ENCODE data around the gene TUBB8B.
"Not testable (repeated sequence)": the region's sequence is repeated elsewhere in the genome, so short reads cannot be mapped to it uniquely, and the experiment has no call there.

Gene TUBB8B

DNA sequence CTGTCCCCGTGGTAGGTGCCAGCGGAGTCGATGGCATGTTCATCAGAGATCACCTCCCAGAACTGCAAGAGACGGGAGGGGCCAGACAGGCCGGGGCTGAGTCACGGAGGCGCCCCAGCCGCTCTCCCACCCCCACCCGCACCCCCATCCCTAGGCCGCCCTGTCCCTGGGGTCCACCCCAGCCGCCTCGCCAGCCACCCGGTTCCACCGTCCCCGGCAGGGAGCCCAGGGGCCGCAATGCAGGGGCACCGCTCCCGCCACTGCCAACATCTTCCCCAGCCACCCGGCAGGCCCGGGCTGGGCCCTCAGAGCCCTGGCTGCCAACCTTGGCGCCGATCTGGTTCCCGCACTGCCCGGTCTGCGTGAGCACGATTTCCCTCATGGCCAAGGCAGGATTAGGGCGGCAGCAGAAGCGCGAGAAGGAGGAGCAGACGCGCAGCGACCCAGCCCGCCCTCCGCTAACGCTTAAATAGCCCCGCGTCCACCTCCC, at the start of gene TUBB8B:
TUBB8B (minus strand) TSS at position 440 of the 490 bp plus-strand sequence; CDS start at position 382, 58 bp downstream.
- DNase-seq, H3K4me3 Mint-ChIP-seq, H3K27ac Mint-ChIP-seq, H3K9me3 Mint-ChIP-seq, ATAC-seq, H3K27me3 Mint-ChIP-seq, H3K4me1 Mint-ChIP-seq: not testable (repeated sequence)

DNA sequence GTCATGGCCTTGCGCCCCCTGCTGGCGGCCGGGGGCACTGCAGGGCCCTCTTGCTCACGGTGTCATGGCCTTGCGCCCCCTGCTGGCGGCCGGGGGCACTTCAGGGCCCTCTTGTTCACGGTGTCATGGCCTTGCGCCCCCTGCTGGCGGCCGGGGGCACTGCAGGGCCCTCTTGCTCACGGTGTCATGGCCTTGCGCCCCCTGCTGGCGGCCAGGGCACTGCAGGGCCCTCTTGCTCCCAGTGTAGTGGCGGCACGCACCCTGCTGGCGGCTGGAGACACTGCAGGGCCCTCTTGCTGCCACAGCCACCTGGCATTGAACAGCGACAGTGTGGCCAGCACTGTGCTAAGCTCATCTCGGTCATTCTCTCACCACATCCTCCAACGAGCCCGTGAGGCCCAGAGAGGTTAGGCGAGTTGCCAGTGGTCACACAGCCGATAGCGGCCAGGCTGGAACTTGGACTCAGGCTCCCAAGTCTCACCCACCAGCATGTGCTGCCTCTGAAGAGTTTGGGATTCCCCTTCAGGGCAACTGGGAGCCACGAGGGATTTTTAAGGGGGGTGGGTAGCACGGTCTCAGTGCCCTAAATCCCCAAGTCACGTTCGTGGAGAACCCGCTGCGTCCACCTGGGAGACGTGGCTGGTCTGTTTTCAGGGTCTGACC, 48.0 kb upstream of the TUBB8B start:
- not testable (repeated sequence) for H3K4me1 Mint-ChIP-seq
- DNase-seq, result peak; percentile 66 to 86

DNA sequence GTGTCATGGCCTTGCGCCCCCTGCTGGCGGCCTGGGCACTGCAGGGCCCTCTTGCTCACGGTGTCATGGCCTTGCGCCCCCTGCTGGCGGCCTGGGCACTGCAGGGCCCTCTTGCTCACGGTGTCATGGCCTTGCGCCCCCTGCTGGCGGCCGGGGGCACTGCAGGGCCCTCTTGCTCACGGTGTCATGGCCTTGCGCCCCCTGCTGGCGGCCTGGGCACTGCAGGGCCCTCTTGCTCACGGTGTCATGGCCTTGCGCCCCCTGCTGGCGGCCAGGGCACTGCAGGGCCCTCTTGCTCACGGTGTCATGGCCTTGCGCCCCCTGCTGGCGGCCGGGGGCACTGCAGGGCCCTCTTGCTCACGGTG, 47.3 kb upstream of the TUBB8B start:
- peak; percentile 78 to 89 for DNase-seq
- not testable (repeated sequence) for H3K27ac Mint-ChIP-seq, H3K4me3 Mint-ChIP-seq, ATAC-seq, H3K4me1 Mint-ChIP-seq, H3K9me3 Mint-ChIP-seq
- H3K27me3 Mint-ChIP-seq, result peaks cover 13% of the 10 kb centered on the region

More for the DNA sequence above, 48.0 kb upstream of the TUBB8B start:
- H3K4me3 Mint-ChIP-seq, H3K27ac Mint-ChIP-seq, H3K9me3 Mint-ChIP-seq: not testable (repeated sequence)
- ATAC-seq, result peak; percentile 84
- peaks cover 15% of the 10 kb centered on the region for H3K27me3 Mint-ChIP-seq

DNA sequence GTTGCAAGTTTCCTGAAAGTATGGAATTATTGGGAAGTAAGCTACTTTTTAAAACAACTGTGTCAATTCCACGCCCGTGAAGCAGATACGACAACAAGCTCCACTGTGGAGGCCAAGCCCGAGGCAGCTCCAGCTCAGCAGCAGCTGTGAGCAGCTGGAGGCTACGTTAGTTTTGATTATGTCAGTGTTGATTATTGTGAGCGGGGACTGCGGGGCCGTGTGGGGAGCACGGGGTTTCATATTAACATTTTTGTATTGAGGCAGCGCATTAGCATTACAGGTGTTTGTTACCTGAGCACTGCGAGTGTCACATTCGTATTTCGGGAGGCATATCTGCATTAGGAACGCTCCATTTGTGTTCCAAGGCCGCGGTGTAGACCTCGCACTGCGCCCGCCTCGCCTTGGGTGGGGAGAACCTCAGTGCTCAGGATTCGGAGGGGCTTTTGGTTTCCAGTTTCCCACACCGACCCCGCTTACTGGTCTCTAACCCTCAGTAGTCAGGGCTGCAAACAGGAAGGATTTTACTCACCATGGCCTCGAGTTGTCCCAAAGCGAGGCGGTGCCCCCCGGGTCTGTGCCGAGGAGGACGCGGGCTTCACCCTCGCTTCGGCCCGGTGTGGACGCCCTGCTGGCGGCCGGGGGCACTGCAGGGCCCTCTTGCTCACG, 46.8 kb upstream of the TUBB8B start:
- not testable (repeated sequence) for H3K4me1 Mint-ChIP-seq, H3K9me3 Mint-ChIP-seq, DNase-seq, H3K27ac Mint-ChIP-seq, H3K4me3 Mint-ChIP-seq
- peaks cover 13% of the 10 kb centered on the region for H3K27me3 Mint-ChIP-seq
- peak; percentile 64 for ATAC-seq

DNA sequence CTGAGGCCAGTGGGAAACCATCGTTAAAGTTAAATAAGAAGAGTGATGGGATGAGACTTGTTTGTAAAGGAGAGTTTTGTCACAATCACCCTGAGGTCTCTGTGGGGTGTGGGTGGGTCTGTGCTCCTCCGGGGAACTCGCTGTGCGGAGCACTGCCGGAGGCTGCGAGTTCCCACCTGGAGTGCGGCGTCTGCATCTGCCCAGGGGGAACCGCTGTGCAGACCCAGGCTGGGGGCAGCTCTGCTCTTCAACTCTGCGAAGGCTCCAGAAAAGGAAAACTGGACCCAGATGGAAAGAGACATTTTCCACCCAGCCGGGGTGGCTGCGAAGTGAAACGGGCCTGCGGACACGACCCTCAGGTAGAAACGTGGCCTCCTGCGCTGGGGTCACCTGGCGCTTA, 46.2 kb upstream of the TUBB8B start:
- not testable (repeated sequence) for H3K4me1 Mint-ChIP-seq, ATAC-seq, H3K9me3 Mint-ChIP-seq, H3K27me3 Mint-ChIP-seq, H3K27ac Mint-ChIP-seq, DNase-seq, H3K4me3 Mint-ChIP-seq

DNA sequence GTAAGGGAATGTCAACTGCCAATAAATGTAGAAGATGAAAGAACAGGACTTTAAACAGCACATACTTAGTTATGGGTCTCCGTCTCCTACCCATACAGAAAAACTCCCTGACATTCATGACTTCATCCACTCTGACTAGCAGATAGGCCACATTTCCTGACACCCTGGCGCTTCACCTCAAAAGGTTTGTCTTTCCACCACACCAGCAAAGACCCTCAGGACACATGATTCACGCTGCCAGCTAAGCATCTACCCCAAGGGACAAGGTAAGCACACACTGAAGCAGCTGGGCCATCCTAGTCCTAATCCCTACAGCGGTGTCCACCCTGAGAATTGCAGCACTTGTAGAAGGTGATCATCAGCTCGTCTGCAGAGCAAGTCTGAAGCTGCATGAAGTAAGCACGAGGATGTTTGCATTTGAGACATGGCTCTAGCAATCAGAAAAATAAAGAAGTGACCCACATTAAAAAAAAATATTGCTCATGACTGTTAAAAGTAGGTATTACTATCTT, 44.5 kb upstream of the TUBB8B start:
- not testable (repeated sequence) for H3K4me1 Mint-ChIP-seq, H3K27ac Mint-ChIP-seq, ATAC-seq, H3K27me3 Mint-ChIP-seq, DNase-seq, H3K4me3 Mint-ChIP-seq, H3K9me3 Mint-ChIP-seq

DNA sequence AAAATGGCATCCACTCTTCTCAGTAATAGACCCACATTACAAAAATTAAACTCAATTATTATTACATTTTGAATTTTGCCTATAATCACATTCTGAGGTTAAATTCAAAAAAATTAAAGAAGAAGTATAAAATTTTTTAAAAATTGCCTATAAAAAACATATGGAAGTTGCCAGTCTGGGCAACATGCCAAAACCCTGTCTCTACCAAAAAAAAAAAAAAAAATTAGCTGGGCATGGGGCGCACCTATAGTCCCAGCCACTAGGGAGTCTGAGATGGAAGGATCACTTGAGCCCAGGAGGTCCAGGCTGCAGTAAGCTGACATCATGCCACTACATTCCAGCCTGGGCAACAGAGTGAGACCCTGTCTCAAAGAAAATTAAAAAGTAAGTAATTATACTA, 42.1 kb upstream of the TUBB8B start:
- H3K27ac Mint-ChIP-seq, H3K9me3 Mint-ChIP-seq, H3K4me1 Mint-ChIP-seq, ATAC-seq, DNase-seq, H3K4me3 Mint-ChIP-seq, H3K27me3 Mint-ChIP-seq: not testable (repeated sequence)

DNA sequence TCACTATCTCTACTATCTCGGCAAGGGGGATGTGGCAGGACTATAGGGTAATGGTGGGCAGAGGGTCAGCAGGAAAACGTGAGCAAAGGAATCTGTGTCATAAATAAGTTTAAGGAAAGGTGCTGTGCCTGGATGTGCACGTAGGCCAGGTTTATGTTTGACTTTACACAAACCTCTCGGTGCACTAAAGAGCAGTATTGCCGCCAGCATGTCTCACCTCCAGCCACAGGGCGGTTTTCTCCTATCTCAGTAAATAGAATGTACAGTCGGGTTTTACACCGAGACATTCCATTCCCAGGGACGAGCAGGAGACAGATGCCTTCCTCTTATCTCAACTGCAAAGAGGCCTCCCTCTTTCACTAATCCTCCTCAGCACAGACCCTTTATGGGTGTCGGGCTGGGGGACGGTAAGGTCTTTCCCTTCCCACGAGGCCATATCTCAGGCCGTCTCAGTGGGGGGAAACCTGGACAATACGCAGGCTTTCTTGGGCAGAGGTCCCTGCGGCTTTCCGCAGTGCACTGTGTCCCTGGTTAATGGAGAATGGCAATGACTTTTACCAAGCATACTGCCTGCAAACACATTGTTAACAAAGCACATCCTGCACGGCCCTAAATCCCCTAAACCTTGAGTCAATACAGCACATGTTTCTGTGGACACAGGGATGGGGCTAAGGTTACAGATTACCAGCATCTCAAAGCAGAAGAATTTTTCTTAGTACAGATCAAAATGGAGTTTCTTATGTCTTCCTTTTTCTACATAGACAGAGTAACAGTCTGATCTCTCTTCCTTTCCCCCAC, 41.2 kb upstream of the TUBB8B start:
- not testable (repeated sequence) for H3K9me3 Mint-ChIP-seq, H3K27ac Mint-ChIP-seq, H3K4me3 Mint-ChIP-seq, H3K27me3 Mint-ChIP-seq, ATAC-seq, H3K4me1 Mint-ChIP-seq, DNase-seq

DNA sequence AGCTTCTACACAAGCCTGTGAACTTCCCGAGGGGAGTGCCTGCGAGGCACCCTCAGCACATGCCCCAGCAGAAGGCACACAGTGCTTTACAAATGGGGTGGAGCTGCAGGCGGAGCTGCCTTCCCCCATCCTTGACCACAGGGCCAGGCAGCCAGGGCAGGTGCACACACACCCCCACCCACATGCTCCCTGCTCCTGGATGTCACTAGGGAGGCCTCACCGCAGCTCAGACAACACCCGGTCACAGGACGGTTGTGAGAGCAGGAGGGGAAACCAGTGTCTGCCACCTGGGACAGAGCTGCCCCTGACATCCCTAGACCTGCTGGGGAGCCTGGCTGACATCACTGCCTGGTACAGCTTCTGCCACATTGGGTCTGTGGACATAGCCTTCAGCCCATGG, 39.7 kb upstream of the TUBB8B start:
- H3K4me3 Mint-ChIP-seq, DNase-seq, H3K27ac Mint-ChIP-seq, H3K27me3 Mint-ChIP-seq, H3K9me3 Mint-ChIP-seq, H3K4me1 Mint-ChIP-seq: not testable (repeated sequence)
- peak; percentile 18 for ATAC-seq

DNA sequence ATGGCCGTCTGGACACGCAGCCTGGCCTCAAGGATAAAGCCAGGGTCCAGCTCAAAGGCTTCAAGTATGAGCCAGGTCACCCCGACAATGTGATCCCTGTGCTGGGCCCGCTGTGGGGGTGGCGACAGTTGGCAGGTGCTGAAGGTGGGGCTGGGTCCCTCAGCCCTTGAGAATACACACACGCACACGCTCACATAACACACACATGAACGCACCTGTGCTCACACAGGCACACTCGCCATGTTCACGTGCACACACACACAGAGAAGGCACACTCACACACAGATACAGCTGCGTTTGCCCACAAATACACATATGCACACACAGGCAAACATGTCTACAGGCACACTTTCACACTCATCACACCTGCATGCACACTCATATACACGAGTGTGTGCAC, 35.4 kb upstream of the TUBB8B start:
- H3K27me3 Mint-ChIP-seq, H3K4me1 Mint-ChIP-seq, H3K27ac Mint-ChIP-seq, H3K4me3 Mint-ChIP-seq, ATAC-seq, H3K9me3 Mint-ChIP-seq, DNase-seq: not testable (repeated sequence)

DNA sequence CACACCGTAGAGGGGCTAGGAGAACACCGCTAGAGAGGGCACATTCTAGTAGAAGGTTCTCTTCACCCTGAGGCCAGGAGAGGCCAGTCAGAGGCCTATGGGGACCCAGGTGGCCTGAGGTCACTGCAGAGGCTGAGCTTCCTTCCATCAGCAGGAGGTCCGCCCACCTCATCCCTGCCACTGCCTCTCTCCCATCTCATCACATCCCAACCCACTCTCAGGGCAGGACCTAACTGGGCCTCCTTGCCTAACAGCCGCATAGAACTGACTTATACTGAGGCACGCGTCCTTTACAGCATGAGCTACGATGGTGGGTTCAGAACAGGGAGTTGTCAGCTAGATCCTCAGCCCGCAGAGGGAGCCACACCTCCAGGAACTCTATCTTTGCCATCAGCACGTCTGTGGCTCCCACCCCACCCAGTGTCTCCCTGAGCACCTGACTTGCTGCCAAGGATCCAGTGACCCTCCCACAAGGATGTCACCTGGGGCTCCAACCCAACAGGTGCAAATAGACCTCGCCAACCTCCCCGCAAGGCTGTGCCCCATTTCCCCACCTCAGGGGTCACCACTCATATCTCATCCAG, 33.3 kb upstream of the TUBB8B start:
- ATAC-seq, H3K27ac Mint-ChIP-seq, H3K27me3 Mint-ChIP-seq, DNase-seq, H3K4me1 Mint-ChIP-seq, H3K4me3 Mint-ChIP-seq, H3K9me3 Mint-ChIP-seq: not testable (repeated sequence)

DNA sequence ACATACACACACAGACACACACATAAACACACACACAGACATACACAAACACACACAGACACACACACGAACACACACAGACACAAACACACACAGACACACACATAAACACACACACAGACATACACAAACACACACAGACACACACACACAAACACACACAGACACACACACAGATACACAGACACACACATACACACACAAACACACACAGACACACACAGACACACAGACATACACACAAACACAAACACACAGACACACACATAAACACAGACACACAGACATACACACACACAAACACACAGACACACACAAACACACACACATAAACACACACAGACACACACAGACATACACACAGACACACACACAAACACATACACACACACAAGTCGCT, 31.5 kb upstream of the TUBB8B start:
- H3K4me1 Mint-ChIP-seq, ATAC-seq, DNase-seq, H3K27me3 Mint-ChIP-seq, H3K9me3 Mint-ChIP-seq, H3K4me3 Mint-ChIP-seq, H3K27ac Mint-ChIP-seq: not testable (repeated sequence)

DNA sequence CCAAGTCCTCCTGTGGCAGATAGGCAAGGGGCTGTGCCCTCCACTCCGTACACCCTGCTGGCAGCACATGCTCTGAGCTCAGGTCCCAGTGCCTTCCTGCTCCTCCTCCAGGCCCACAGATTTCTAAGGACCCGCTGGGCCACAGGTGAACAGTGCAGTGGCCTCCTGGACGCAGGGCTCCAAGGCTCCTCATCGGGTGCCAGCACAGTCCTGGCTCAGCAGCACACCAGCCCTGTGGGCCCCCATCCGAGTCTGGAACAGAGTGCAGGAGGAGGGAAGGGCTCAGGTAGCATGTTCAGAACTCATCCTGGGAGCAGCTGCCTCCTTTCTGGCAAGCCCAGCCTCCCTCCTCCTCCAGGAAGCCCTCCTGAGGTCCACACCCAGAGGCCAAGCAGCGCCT, 30.8 kb upstream of the TUBB8B start:
- not testable (repeated sequence) for DNase-seq, H3K4me3 Mint-ChIP-seq, H3K4me1 Mint-ChIP-seq, H3K27ac Mint-ChIP-seq, H3K27me3 Mint-ChIP-seq, H3K9me3 Mint-ChIP-seq, ATAC-seq

DNA sequence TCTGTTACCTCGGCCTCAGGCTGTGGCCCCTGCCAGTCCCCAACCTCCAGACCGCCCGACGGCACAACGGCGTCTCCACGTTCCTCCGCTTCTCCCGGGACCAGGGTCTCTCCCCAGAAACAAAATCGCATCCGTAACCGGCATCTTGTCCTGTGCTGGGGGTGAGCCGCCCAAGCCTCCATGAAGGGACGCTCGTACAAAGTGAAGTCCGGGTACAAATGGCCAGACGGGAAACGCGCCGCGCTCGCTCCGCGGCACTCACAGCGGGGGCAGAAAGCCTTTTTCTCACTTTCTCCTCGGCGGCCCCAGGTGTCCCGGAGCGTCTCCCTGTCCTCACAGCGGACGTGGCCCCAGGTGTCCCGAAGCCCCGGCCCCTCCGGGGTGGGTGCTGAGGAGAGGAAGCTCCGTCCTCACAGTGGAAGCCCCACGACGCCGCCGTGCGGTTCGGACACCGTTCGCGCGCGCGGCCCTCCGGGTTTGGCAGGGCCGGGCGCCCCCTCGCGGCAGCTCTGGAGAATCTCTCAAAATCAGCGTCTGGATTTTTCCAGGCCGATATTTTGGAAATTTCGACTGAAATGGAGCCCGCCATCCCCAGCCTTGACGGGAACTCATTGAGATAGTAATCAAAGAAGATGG, 26.2 kb upstream of the TUBB8B start:
- H3K27ac Mint-ChIP-seq, H3K27me3 Mint-ChIP-seq, H3K4me1 Mint-ChIP-seq, H3K4me3 Mint-ChIP-seq, H3K9me3 Mint-ChIP-seq, DNase-seq: not testable (repeated sequence)
- peak; percentile 35 for ATAC-seq

DNA sequence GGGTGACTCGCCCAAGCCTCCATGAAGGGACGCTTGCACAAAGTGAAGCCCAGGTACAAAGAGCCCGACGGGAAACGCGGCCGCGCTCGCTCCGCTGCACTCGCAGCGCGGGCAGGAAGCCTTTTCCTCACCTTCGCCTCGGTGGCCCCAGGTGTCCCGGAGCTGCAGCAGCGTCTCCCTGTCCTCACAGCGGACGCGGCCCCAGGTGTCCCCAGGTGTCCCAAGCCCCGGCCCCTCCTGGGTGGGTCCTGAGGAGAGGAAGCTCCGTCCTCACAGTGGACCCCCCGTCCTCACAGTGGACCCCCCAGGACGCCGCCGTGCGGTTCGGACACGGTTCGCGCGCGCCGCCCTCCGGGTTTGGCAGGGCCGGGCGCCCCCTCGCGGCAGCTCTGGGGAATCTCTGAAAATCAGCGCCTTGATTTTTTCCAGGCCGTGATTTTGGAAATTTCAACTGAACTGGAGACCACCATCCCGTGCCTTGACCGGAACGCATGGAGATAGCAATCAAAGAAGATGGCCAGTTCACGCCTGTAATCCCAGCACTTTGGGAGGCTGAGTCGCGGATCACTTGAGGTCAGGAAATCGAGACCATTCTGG, 23.9 kb upstream of the TUBB8B start:
- not testable (repeated sequence) for H3K9me3 Mint-ChIP-seq, H3K4me3 Mint-ChIP-seq, H3K27ac Mint-ChIP-seq, DNase-seq, H3K27me3 Mint-ChIP-seq, H3K4me1 Mint-ChIP-seq
- ATAC-seq, result peak; percentile 56

All from stimulated activated naive CD8-positive, alpha-beta T cell treated with anti-CD3 and anti-CD28 coated beads, Interleukin-15, amount 100 ng/mL, for 72 hours (primary cell).